Measurements from ENCODE around the gene KCNE2.
"Not testable (repeated sequence)": the region's sequence is repeated elsewhere in the genome, so short reads cannot be mapped to it uniquely, and the experiment has no call there.

The KCNE2 gene

GRCh38 chr21:34406676-34407075 is 42.9 kb downstream of the KCNE2 start:
- DNase-seq (ENCODE audit: low read depth, low spot score) = not testable (repeated sequence)

DNA sequence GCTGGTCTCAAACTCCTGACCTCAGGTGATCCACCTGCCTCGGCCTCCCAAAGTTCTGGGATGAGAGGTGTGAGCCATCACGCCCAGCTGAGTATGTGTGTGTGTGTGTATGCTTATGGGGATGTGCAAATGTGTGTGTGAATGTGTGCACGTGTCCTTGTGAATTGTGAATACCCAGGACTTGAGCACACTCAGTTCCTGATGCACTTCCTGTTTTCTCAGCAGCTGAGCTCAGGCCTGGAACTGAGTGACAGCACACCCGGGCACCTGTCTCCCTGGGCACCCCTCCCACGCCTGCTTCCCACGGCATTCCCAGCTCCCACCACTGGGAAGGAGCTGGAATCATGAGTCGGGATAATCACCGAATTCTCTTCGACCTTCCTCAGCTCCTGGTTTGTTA is 43.5 kb downstream of the KCNE2 start:
- DNase-seq (ENCODE audit: low read depth, low spot score) = not testable (repeated sequence)

GRCh38 chr21:34417448-34418077 is 53.8 kb downstream of the KCNE2 start:
- DNase-seq (ENCODE audit: low read depth, low spot score) = not testable (repeated sequence)
